ENCODE measurements around the gene GMEB2. TPM values are rescaled to one million over a fixed set of nuclear protein-coding genes. Genes with fewer than 3 reads are reported as not detected.
"Not testable (repeated sequence)": the region's sequence is repeated elsewhere in the genome, so short reads cannot be mapped to it uniquely, and the experiment has no call there.

The GMEB2 gene
- total RNA-seq, 1 donor, result 7.4 TPM

- peak overlapping the region; percentile 88 for H3K4me3 ChIP-seq (ENCODE audit: low read depth, low read length)
- no peak for TF ChIP-seq CTCF (IDR thresholded peaks at IDR 0.05; ENCODE audit: insufficient read depth, low read length)
- DNase-seq (ENCODE audit: low read depth), result no peak
These were observed 53.9 kb downstream of the GMEB2 start for GRCh38 chr20:63572788-63573646.

GRCh38 chr20:63572071-63572787 is 54.7 kb downstream of the GMEB2 start:
- DNase-seq (ENCODE audit: low read depth), result no peak
- H3K4me3 ChIP-seq (ENCODE audit: low read depth, low read length), result no peak overlapping the region
- TF ChIP-seq CTCF (IDR thresholded peaks at IDR 0.05; ENCODE audit: insufficient read depth, low read length), result no peak

GRCh38 chr20:63571087-63571478 is 55.8 kb downstream of the GMEB2 start:
- DNase-seq (ENCODE audit: low read depth); H3K4me3 ChIP-seq (ENCODE audit: low read depth, low read length): not testable (repeated sequence)

- H3K4me3 ChIP-seq (ENCODE audit: low read depth, low read length), result no peak overlapping the region
- TF ChIP-seq CTCF (IDR thresholded peaks at IDR 0.05; ENCODE audit: insufficient read depth, low read length), result no peak
- no peak for DNase-seq (ENCODE audit: low read depth)
These were observed 56.4 kb downstream of the GMEB2 start for GRCh38 chr20:63570281-63571086.

- no peak for DNase-seq (ENCODE audit: low read depth)
- TF ChIP-seq CTCF (IDR thresholded peaks at IDR 0.05; ENCODE audit: insufficient read depth, low read length), result no peak
- no peak overlapping the region for H3K4me3 ChIP-seq (ENCODE audit: low read depth, low read length)
These were observed 57.6 kb downstream of the GMEB2 start for GRCh38 chr20:63568986-63569949.

GRCh38 chr20:63568170-63568981 is 58.5 kb downstream of the GMEB2 start:
- DNase-seq (ENCODE audit: low read depth), result no peak
- no peak overlapping the region for H3K4me3 ChIP-seq (ENCODE audit: low read depth, low read length)
- TF ChIP-seq CTCF (IDR thresholded peaks at IDR 0.05; ENCODE audit: insufficient read depth, low read length), result no peak

All from fibroblast of the aortic adventitia (primary cell).